ENCODE results near the gene CC2D2B.

The CC2D2B gene

DNA sequence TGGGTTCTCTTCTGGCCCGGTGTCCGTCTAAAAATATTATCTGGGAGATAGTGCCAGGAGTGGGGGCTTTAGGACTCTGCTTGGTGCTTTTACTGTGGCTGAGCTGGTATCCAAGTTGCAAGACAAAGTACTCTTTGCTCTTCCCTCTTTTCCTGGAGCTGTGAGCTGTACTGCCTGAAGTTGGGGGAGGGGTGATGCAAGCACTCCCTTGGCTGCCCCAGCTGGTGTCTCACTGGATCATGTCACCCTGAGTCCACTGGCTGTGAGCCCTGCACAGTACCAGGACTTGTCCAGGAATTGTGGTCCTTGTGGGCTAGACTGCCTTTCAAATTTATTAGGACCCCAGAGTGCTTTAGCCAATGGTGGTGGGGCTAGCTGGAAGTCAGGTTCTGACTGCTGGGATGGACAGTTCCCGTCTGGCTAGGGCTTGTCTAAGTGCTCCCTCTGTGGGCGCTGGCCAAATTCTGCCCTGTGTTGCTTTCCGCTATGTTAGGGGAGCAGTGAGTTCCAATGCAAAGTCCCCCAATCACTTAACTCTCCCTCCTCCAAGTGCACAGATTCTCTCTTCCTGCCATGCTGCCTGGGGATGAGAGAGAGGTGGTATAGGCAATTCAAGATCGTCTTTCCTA is 13.1 kb downstream of the CC2D2B start:
- TF ChIP-seq, protein P1, sequence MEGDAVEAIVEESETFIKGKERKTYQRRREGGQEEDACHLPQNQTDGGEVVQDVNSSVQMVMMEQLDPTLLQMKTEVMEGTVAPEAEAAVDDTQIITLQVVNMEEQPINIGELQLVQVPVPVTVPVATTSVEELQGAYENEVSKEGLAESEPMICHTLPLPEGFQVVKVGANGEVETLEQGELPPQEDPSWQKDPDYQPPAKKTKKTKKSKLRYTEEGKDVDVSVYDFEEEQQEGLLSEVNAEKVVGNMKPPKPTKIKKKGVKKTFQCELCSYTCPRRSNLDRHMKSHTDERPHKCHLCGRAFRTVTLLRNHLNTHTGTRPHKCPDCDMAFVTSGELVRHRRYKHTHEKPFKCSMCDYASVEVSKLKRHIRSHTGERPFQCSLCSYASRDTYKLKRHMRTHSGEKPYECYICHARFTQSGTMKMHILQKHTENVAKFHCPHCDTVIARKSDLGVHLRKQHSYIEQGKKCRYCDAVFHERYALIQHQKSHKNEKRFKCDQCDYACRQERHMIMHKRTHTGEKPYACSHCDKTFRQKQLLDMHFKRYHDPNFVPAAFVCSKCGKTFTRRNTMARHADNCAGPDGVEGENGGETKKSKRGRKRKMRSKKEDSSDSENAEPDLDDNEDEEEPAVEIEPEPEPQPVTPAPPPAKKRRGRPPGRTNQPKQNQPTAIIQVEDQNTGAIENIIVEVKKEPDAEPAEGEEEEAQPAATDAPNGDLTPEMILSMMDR (IDR thresholded peaks at IDR 0.05; ENCODE audit: borderline replicate concordance, insufficient read depth, low read depth, low read length), result no peak
- no peak overlapping the region for H3K4me3 ChIP-seq (ENCODE audit: low read depth, low read length)

DNA sequence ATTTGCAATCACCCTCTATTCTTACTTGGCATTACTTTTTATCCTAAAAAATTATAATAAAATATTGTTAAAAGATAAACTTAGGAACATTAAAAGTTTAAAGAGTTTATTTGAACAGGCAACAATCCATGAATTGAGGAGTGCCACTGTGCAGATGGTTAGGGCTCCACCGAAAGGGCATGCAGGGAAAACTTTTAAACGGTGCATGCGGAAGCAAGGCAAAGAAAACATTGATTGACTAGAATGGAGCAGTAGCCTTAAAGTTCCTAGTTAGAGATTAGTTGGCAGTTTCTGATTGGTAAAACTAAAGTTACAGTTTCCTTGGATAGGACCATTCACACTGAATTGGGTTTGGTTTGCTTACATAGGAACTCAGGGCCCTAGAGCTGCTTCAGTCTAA is 17.3 kb downstream of the CC2D2B start:
- H3K4me3 ChIP-seq (ENCODE audit: low read depth, low read length), result no peak overlapping the region
- TF ChIP-seq, protein P1 (IDR thresholded peaks at IDR 0.05; ENCODE audit: borderline replicate concordance, insufficient read depth, low read depth, low read length), result no peak

DNA sequence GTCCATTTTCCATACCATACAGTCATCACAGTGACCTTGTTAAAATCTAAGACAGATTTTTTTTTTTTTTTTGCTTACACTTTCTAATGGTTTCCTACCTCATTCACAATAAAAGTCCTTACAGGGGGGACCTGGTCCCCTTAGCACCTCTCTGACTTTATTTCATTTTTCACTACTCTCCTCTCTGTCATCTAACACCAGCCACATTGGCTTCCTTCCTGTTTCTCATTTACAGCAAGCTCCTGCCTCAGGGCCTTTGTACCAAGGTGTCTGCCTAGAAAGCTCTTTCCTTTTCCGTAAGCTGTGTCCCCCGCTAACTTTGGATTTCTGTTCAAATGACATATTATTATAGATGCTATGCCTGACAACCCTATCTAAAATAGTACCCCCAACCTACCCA is 27.7 kb downstream of the CC2D2B start:
- TF ChIP-seq, protein P1 (IDR thresholded peaks at IDR 0.05; ENCODE audit: borderline replicate concordance, insufficient read depth, low read depth, low read length), result no peak
- no peak overlapping the region for H3K4me3 ChIP-seq (ENCODE audit: low read depth, low read length)

DNA sequence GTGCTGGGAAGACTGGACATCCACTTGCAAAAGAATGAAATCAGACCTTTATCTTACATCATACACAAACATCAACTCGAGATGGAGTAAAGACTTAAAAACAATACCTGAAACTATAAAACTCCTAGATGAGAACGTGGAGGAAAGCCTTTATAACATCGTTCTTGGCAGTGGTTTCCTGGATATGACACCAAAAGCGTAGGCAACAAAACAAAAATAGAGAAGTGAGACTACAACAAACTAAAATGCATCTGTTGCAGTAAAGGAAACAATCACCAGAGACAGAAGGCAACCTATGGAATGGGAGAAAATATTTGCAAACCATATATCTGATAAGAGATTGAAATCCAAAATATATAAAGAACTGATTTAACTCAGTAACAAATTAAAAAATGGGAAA is 33.3 kb downstream of the CC2D2B start:
- TF ChIP-seq, protein P1 (IDR thresholded peaks at IDR 0.05; ENCODE audit: borderline replicate concordance, insufficient read depth, low read depth, low read length), result no peak

DNA sequence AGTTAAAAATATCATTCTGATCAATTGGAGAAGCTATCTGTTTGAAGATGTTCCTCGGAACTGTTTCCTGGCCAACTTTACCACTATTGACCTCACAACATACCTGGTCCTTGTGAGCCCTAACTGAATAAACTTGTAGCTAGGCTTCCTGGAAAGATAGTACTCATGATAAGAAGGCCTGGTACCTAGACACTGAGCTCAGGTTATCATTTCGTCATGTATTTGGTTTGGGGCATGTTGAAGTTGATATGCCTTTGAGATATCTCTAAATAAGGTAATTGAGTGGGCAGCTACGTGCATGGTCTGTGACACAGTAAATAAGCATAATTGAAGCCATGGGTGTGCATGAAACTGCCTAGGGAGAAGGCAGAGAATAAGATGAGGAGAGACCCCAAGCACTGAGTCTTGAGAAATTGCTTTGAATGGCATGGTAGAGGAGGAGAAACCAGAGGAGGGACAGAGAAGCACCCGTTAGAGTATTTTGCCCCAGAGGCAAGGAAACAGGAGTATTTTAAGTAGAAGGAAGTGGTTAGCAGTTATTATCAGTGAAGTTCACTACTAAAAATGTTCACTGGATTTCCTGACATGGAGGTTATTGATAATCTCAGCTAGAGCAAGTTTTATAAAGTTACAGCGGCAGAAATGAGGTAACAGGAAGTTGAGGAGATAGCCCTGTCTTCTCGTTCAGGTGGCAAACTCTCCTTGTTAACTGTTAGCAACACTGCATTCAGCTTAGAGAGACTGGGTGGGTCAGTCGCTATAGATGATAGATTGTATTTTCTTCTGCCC is 55.6 kb downstream of the CC2D2B start:
- H3K4me3 ChIP-seq (ENCODE audit: low read depth, low read length), result no peak overlapping the region
- TF ChIP-seq, protein P1 (IDR thresholded peaks at IDR 0.05; ENCODE audit: borderline replicate concordance, insufficient read depth, low read depth, low read length), result no peak

More for the DNA sequence above, 33.3 kb downstream of the CC2D2B start:
- H3K4me3 ChIP-seq (ENCODE audit: low read depth, low read length), result no peak overlapping the region

DNA sequence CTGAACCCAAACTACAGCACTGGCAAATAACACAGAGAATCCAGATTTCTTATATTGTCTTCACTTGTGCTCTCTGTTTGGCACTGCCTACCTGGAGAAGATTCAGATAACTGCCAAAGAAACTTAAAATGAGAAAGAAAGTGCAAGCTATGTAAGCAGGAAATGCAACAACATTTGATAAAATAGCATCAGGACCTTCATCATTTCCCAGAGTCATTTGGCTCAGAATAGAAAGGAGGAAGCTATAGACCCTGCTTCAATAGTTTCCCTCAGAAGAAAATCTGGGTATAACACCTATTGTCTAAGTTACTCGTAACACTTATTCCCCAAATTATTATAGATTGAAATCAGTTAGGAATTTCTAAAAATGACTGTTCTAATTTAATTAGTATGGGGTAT is 56.2 kb downstream of the CC2D2B start:
- TF ChIP-seq, protein P1 (IDR thresholded peaks at IDR 0.05; ENCODE audit: borderline replicate concordance, insufficient read depth, low read depth, low read length), result no peak
- H3K4me3 ChIP-seq (ENCODE audit: low read depth, low read length), result no peak overlapping the region

DNA sequence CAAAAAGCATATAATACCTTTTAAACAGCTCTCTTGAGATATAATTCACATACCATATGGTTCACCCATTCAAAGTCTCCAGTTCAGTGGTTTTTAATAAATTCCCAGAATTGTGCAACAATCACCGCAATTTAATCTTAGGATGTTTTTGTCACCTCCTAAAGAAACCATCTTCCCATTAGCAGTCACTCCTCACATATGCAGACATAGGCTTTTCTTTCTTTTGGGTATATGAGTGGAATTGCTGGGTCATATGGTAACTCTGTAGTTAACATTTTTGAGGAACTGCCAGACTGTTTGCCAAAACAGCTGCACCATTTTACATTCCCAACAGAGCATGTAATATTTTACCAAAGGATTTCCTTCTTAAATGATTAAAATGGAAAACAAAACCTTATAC is 57.0 kb downstream of the CC2D2B start:
- TF ChIP-seq, protein P1 (IDR thresholded peaks at IDR 0.05; ENCODE audit: borderline replicate concordance, insufficient read depth, low read depth, low read length), result no peak
- H3K4me3 ChIP-seq (ENCODE audit: low read depth, low read length), result no peak overlapping the region
